ENCODE data around the gene PORCN. TPM values are rescaled to one million over a fixed set of nuclear protein-coding genes. Genes with fewer than 3 reads are reported as not detected.

The PORCN gene
- total and polyA plus RNA-seq, 2 of the 13 experiments (the other 11 are each of a cell fraction or from before 2014, with no cell fraction given), result 3.9 to 5.8 TPM

DNA sequence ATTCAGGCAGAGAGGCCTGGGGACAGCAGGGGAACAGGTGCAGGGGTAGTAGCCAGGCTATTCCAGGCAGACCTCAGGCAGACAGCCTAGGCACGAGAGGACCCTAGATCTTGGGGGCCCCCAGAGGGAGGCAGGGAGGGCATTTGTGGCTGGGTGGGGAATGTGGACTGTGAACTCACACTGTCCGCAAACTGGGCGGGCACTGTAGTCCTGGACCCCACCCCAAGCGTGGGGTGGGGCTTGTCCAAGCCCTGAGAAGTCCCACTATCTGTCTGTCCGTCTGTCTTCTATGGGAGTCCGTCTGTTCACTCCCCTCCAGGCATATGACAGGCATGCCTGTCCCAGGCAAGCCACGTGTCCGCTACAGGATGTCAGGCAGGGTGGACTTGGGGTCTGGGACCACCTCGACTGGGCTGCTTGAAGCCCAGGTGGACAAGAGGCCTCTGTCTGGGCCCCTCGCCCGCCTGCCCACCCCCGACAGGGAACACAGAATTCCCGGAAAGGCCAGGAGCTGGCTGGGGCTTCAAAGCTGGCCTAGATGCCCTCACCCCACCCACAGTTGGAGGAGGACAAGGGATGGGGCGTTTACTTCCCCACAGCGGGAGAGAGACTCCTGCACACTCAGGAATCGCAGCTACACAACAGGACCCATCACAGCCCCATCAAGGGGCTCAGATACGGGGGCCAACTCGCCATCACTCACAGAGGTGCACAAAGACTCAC is 38.5 kb upstream of the PORCN start, which contains the start of gene SLC38A5 (continued):
- TF ChIP-seq, protein P1, sequence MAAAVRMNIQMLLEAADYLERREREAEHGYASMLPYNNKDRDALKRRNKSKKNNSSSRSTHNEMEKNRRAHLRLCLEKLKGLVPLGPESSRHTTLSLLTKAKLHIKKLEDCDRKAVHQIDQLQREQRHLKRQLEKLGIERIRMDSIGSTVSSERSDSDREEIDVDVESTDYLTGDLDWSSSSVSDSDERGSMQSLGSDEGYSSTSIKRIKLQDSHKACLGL (CRISPR knock-in tag; IDR thresholded peaks at IDR 0.05), result peak; percentile 54; the same call in 1 of the 2 replicates
- TF ChIP-seq NFRKB (IDR thresholded peaks at IDR 0.05), result no peak
- no peak for TF ChIP-seq SIN3B (IDR thresholded peaks at IDR 0.05; ENCODE audit: low read length)
- no peak for TF ChIP-seq ZNF713 (CRISPR knock-in tag; IDR thresholded peaks at IDR 0.05)
- no peak for TF ChIP-seq ERF (CRISPR knock-in tag; IDR thresholded peaks at IDR 0.05)
- TF ChIP-seq ZNF496 (CRISPR knock-in tag; IDR thresholded peaks at IDR 0.05; ENCODE audit: insufficient replicate concordance), result no peak
- TF ChIP-seq, protein P2, sequence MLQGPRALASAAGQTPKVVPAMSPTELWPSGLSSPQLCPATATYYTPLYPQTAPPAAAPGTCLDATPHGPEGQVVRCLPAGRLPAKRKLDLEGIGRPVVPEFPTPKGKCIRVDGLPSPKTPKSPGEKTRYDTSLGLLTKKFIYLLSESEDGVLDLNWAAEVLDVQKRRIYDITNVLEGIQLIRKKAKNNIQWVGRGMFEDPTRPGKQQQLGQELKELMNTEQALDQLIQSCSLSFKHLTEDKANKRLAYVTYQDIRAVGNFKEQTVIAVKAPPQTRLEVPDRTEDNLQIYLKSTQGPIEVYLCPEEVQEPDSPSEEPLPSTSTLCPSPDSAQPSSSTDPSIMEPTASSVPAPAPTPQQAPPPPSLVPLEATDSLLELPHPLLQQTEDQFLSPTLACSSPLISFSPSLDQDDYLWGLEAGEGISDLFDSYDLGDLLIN (CRISPR knock-in tag; IDR thresholded peaks at IDR 0.05; ENCODE audit: borderline replicate concordance), result no peak
- TF ChIP-seq ZFP36L2 (CRISPR knock-in tag; IDR thresholded peaks at IDR 0.05), result no peak
- TF ChIP-seq CCDC6 (CRISPR knock-in tag; IDR thresholded peaks at IDR 0.05), result peak; percentile 54; the same call in 1 of the 2 replicates
- TF ChIP-seq ZEB1 (IDR thresholded peaks at IDR 0.05; ENCODE audit: insufficient replicate concordance, low read depth), result no peak
- TF ChIP-seq, protein P3, sequence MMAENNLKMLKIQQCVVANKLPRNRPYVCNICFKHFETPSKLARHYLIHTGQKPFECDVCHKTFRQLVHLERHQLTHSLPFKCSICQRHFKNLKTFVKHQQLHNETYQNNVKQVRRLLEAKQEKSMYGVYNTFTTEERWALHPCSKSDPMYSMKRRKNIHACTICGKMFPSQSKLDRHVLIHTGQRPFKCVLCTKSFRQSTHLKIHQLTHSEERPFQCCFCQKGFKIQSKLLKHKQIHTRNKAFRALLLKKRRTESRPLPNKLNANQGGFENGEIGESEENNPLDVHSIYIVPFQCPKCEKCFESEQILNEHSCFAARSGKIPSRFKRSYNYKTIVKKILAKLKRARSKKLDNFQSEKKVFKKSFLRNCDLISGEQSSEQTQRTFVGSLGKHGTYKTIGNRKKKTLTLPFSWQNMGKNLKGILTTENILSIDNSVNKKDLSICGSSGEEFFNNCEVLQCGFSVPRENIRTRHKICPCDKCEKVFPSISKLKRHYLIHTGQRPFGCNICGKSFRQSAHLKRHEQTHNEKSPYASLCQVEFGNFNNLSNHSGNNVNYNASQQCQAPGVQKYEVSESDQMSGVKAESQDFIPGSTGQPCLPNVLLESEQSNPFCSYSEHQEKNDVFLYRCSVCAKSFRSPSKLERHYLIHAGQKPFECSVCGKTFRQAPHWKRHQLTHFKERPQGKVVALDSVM (CRISPR knock-in tag; IDR thresholded peaks at IDR 0.05), result no peak
- TF ChIP-seq ZNF232 (CRISPR knock-in tag; IDR thresholded peaks at IDR 0.05; ENCODE audit: borderline replicate concordance), result peak; percentile 47; the same call in 1 of the 2 replicates
- no peak for TF ChIP-seq ZC3H4 (CRISPR knock-in tag; IDR thresholded peaks at IDR 0.05; ENCODE audit: borderline replicate concordance)
- peak; percentile 51 for TF ChIP-seq RBM39 (IDR thresholded peaks at IDR 0.05; ENCODE audit: low read depth, low read length, poor library complexity, severe bottlenecking)
- no peak for TF ChIP-seq ZNF510 (CRISPR knock-in tag; IDR thresholded peaks at IDR 0.05; ENCODE audit: low read depth)
- TF ChIP-seq, protein P4, sequence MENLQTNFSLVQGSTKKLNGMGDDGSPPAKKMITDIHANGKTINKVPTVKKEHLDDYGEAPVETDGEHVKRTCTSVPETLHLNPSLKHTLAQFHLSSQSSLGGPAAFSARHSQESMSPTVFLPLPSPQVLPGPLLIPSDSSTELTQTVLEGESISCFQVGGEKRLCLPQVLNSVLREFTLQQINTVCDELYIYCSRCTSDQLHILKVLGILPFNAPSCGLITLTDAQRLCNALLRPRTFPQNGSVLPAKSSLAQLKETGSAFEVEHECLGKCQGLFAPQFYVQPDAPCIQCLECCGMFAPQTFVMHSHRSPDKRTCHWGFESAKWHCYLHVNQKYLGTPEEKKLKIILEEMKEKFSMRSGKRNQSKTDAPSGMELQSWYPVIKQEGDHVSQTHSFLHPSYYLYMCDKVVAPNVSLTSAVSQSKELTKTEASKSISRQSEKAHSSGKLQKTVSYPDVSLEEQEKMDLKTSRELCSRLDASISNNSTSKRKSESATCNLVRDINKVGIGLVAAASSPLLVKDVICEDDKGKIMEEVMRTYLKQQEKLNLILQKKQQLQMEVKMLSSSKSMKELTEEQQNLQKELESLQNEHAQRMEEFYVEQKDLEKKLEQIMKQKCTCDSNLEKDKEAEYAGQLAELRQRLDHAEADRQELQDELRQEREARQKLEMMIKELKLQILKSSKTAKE (CRISPR knock-in tag; IDR thresholded peaks at IDR 0.05; ENCODE audit: borderline replicate concordance), result no peak
- TF ChIP-seq GABPB1 (CRISPR knock-in tag; IDR thresholded peaks at IDR 0.05), result peak; percentile 35; the same call in 1 of the 2 replicates
- TF ChIP-seq, protein P5, sequence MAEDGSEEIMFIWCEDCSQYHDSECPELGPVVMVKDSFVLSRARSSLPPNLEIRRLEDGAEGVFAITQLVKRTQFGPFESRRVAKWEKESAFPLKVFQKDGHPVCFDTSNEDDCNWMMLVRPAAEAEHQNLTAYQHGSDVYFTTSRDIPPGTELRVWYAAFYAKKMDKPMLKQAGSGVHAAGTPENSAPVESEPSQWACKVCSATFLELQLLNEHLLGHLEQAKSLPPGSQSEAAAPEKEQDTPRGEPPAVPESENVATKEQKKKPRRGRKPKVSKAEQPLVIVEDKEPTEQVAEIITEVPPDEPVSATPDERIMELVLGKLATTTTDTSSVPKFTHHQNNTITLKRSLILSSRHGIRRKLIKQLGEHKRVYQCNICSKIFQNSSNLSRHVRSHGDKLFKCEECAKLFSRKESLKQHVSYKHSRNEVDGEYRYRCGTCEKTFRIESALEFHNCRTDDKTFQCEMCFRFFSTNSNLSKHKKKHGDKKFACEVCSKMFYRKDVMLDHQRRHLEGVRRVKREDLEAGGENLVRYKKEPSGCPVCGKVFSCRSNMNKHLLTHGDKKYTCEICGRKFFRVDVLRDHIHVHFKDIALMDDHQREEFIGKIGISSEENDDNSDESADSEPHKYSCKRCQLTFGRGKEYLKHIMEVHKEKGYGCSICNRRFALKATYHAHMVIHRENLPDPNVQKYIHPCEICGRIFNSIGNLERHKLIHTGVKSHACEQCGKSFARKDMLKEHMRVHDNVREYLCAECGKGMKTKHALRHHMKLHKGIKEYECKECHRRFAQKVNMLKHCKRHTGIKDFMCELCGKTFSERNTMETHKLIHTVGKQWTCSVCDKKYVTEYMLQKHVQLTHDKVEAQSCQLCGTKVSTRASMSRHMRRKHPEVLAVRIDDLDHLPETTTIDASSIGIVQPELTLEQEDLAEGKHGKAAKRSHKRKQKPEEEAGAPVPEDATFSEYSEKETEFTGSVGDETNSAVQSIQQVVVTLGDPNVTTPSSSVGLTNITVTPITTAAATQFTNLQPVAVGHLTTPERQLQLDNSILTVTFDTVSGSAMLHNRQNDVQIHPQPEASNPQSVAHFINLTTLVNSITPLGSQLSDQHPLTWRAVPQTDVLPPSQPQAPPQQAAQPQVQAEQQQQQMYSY (CRISPR knock-in tag; IDR thresholded peaks at IDR 0.05), result 0 out of 2 replicates have a peak, but pooled peaks have one; percentile 20
- TF ChIP-seq NR2F1 (CRISPR knock-in tag; IDR thresholded peaks at IDR 0.05), result no peak
- no peak for TF ChIP-seq HNRNPH1 (optimal IDR thresholded peaks at IDR 0.05; ENCODE audit: low read depth, low read length)

Data from HepG2 (cell line).